Amygdala (tissue), 56 donors: ENCODE data around the gene C17orf100.

Source experiments
- DNase-seq, 56 donors: peaks; one replicate each; lab custom pipeline; 2025; lab: John Stamatoyannopoulos, UW

The C17orf100 gene

GRCh38 chr17:6651354-6651918, at the start of gene C17orf100, which contains the start of gene MED31:
Gene C17orf100, plus strand, starts transcription at chr17:6651762. Its CDS starts 152 bp downstream, at chr17:6651914.
Gene MED31, minus strand, starts transcription at chr17:6651605. Its CDS starts 77 bp downstream, at chr17:6651528.
- DNase-seq = peak in 55 of 56 donors; percentile 24 to 95 (median 88)

GRCh38 chr17:6602141-6602540, 49.4 kb upstream of the C17orf100 start:
- no peak for DNase-seq

- peak in 9 of 56 donors; percentile 1 to 10 (median 3) for DNase-seq
Observed at GRCh38 chr17:6603744-6604325, 47.7 kb upstream of the C17orf100 start.

GRCh38 chr17:6605142-6605541, 46.4 kb upstream of the C17orf100 start:
- no peak for DNase-seq

GRCh38 chr17:6608321-6608720, 43.2 kb upstream of the C17orf100 start:
- no peak for DNase-seq

GRCh38 chr17:6610011-6610410, 41.6 kb upstream of the C17orf100 start:
- DNase-seq = no peak

GRCh38 chr17:6611231-6611630, 40.3 kb upstream of the C17orf100 start:
- DNase-seq = no peak

GRCh38 chr17:6623941-6624340, 27.6 kb upstream of the C17orf100 start:
- no peak for DNase-seq

GRCh38 chr17:6626616-6627015, 24.9 kb upstream of the C17orf100 start:
- no peak for DNase-seq

- no peak for DNase-seq
Observed at GRCh38 chr17:6627019-6627418, 24.5 kb upstream of the C17orf100 start.

GRCh38 chr17:6630390-6630789, 21.2 kb upstream of the C17orf100 start:
- no peak for DNase-seq

- DNase-seq = no peak
Observed at GRCh38 chr17:6632530-6632929, 19.0 kb upstream of the C17orf100 start.

GRCh38 chr17:6633263-6633662, 18.3 kb upstream of the C17orf100 start:
- DNase-seq = no peak

GRCh38 chr17:6636105-6636504, 15.5 kb upstream of the C17orf100 start:
- peak in 1 of 56 donors; percentile 10 for DNase-seq

- DNase-seq = no peak
Observed at GRCh38 chr17:6636616-6637457, 14.7 kb upstream of the C17orf100 start.

GRCh38 chr17:6637458-6637840, 14.1 kb upstream of the C17orf100 start:
- no peak for DNase-seq

- DNase-seq = no peak
Observed at GRCh38 chr17:6638046-6638908, 13.3 kb upstream of the C17orf100 start.

GRCh38 chr17:6639014-6639585, 12.5 kb upstream of the C17orf100 start:
- peak in 1 of 56 donors; percentile 11 for DNase-seq

- DNase-seq = peak in 2 of 56 donors; percentile 75 to 81
Observed at GRCh38 chr17:6639586-6640535, 11.7 kb upstream of the C17orf100 start.
